Activated gamma-delta T cell (primary cell): ENCODE results near the gene CALN1.
"Not testable (repeated sequence)": the region's sequence is repeated elsewhere in the genome, so short reads cannot be mapped to it uniquely, and the experiment has no call there.

Experiments used
- DNase-seq: peaks from one replicate; lab custom pipeline; 2025; lab: John Stamatoyannopoulos, UW

Gene CALN1

DNA sequence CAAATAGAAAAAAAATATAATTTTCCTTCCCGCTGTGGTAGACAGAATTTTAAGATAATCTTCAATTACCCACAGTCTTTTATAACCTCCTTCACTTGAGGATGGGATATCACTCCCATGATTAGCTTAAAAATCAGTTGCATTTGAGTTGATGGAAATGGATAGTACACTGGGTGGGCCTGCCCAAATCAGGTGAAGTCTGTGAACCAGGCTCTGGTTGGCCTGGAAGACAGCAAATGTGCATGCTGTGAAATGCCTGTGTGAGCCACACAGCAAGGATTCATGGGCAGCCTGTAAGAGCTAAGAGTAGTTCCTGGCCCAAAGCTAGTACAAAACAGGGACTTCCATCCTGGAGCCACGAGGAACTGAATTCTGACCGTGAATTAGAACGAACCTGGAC is 548.0 kb downstream of the CALN1 start:
- no peak for DNase-seq

DNA sequence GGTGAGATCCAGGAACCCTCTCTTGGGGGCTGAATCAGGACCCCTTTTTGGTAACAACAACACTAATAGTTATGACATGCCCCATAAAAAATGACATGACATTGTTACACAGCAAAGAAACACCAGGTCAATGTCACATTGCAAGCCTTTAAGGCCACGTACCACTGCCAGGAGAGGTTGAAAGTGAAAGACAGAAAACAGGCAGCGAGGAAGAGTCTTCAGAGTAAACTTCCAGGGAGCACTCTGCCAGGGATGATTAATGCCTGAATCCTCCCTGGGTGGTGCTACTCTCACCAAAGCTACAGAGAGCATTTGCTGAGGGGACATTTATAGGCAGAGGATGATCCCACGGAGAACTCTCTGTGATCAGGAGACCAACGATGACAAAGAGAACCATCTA is 551.6 kb downstream of the CALN1 start:
- no peak for DNase-seq

DNA sequence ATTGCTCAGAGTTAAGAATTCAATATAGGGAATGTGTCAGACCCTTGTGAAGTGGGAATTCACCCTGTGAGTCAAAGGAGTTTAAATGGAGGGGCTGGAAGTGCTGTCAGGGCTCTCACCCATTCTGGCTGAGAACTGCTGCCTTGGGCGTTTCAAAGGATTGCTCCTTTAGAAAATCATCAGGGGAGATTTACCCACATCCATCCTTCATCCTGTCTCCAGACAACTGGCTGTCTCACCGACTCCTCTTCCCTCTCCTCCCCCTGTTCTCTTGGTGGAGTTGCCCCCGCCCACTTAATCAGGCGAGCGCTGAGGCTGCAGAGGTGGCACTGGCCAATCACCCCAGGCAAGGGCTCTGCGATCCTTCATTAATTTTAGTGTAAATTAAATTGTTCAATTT is 554.8 kb downstream of the CALN1 start:
- no peak for DNase-seq

DNA sequence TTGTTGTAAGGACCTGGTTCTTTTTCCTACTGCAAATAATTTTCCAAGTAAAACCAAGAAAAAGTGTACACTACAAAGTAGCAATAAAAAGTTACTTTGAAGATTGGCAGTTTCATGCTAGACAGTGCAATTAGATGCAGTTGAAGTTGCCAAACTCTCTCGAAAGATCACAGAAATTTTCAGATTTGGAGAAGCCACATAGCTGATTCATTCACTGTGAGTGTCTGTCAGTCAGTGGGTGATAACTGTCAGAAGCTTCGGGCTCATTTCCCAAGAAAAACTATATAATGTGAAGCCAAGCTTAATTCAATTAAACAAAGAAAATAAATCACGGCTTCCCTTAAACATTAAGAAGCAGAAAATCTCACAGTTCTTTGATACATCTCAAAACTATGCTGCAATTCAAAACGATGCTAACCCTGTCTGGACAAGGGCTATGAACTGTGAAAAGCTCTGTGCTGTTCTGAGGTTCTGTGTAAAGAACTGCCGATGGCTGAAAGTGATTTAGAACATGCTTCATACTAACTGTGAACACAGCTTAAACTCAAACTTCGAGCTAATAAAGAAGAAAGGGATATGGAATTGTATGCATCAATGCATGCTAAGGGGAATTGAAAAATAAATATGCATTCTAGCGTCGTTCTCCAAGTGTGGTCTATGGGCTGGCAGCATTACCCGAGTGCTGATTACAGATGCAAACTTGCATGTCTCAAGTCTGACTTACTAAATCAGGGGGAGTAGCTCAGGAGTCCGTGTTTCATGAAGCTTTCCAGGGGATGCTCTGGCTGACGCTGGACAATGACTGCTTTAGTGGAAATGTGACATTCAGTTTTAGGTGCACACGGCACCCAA is 557.4 kb downstream of the CALN1 start:
- no peak for DNase-seq

DNA sequence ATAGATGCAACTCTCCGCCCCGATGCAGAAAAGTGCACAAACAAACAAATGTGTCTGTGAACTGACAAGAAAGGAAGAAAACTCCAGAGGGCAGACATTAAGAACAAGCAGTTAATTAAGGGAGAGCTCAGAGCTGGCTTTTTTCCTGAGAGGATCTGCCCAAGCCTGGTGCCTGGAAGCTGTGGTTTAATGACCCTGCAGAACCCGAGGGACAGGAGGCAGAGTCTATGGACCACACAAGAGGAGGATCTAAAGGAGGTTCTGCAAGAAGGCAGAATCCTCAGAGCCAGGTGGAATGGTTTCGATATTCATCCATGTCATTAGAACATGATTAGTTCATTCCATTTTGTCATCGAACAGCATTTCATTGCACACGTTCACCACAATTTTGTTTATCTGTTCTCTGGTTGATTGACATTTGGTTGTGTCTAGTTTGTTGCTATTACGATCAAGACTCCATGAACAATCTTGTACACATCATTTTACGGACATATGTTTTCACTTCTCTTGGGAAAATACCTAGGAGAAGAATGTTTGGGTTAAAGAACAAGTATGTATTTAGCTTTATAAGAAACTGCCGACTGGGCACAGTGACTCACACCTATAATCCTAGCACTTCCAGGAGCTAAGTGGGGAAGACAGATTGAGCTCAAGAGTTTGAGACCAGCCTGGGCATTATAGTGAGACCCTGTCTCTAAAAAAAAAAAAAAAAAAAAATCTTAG is 560.2 kb downstream of the CALN1 start:
- no peak for DNase-seq

DNA sequence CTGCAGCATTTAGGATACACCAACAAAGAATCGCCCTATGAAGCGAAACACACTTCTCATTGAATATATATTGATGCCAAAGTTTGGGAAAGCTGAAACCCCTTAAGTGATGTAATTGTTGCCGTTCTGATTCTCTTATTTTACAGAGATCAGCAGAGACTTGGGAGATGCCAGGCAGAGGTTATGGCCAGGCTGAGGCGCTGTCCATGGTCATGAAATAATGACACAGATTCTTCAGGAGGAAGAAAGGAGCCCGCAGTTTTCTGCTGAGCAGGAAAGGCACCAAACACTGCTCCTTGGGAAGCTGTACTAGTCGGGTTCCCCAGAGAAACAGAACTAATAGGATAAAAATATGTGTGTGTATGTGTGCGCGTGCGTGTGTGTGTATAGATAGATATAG is 566.0 kb downstream of the CALN1 start:
- DNase-seq = no peak

DNA sequence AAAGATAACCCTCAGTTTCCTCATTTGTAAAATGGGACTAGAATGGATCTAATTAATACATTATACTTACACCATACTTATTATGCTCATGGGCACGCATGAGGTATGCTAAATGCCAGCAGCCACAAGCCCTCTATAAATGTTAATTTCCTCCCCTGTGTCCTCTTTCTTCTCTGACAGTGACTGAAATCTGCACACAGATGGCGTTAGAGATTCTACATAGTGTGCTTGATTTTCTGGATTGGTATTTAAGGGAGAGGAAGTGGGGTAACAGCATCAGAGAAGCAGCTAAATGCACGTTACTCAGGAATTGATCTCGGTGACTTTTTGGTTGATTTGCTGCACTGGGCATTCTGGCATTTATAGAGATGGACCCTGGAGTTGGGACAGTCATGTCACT is 568.5 kb downstream of the CALN1 start:
- DNase-seq = no peak

DNA sequence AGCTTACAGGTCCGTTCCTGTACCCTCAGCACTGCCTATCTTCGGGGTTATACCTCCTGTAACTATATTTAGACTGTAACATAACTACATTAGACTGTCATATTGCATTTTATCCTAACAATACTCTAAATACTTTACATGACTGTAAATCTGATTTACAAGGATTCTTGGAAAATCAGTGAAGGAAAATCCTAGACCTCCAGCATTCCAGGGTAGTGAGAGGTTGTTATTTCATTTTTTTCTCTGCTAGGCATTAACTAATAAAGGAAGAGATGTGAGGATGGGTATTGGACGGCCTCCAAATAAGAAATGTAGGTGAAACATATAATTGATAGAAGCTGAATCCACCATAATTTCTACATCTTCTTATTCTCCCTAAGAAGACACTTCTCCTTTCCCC is 569.4 kb downstream of the CALN1 start:
- no peak for DNase-seq

DNA sequence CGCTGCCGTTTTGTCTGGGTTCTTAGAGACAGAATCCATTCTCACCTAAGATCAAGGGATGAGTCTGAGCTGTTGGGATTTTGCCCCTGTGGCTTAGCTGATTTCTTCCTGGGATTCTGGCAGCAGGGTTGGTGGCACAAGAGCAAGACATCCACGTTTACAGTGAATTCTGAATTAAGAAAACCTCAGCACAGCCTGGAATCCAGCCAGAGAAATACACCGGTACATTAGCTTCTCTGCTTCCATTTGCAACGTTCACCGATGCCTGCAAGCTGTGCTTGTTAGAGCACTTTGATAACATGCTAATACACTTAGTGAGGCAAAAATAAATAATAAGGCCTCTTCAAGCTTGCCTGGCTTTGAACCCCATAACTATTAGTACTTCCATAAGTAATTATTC is 569.8 kb downstream of the CALN1 start:
- no peak for DNase-seq

DNA sequence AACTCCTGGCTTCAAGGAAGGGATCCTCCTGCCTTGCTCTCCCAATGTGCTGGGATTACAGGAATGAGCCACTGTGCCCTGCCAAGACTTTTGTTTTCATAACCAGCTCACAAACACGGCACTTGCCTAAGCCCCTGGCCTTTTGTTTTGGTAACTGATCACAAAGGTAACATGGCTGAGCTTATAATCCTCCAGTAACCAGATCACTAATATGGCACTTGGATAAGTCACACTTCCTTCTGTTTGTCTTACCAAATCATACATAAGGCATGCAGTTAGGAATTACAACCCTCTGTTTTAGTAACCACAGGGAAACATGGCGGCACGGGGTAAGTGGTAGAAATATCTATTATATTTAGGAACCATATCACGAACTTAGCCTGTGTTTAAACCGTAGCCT is 577.1 kb downstream of the CALN1 start:
- no peak for DNase-seq

DNA sequence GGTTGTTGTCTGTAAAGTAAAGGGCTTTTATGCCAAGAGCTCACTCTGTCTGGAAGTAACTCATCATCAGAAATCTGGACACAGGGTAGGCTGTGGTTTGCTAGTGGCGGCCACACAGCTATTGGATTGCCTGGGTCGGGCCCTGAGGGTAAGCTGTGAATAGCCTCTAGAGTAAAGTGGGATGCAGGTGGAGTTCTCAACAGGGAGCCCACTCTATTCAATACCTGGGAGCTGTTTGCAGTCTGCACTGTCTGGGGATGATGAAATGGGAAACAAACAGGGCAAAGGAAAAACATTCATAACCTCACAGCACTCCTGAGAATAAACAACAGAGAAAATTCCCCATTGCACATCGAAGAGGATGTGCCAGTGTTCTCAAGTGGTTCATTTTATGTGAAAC is 582.6 kb downstream of the CALN1 start:
- no peak for DNase-seq

DNA sequence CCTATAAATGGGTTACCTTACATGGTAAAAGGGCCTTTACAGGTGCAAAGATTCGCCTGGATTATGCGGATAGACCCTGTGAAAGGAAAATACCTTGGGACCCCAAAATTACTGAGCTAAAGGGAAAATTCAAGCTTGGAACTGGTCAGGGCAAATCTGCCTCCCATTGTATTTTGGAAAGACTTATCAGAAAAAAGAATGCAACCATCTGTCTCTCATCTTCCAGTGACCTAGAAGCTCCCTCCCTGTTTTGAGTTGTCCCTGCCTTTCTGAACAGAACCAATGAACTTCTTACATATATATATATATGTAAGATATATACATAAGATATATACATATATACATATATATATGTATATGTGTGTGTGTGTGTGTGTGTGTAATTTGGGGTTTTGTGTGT is 583.8 kb downstream of the CALN1 start:
- DNase-seq = no peak

DNA sequence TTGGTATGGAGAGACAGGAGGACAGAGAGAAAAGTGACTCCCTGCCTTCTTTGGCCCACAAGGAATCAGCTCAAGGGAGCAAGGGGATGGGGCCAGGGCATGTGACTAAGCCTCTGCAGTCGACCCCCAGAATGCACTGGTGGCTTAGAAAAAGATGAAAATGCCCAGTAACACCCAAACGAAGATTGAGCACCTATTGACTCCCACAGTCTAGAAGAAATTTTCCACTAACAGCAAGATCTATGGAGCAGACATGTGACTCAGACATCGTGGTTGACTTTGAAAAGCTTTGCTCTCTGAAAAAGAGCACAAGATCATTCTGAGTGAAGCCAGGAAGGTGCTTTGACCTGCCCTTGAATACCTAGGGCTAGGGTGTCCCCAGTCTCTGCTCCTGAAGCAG is 586.0 kb downstream of the CALN1 start:
- DNase-seq = no peak

DNA sequence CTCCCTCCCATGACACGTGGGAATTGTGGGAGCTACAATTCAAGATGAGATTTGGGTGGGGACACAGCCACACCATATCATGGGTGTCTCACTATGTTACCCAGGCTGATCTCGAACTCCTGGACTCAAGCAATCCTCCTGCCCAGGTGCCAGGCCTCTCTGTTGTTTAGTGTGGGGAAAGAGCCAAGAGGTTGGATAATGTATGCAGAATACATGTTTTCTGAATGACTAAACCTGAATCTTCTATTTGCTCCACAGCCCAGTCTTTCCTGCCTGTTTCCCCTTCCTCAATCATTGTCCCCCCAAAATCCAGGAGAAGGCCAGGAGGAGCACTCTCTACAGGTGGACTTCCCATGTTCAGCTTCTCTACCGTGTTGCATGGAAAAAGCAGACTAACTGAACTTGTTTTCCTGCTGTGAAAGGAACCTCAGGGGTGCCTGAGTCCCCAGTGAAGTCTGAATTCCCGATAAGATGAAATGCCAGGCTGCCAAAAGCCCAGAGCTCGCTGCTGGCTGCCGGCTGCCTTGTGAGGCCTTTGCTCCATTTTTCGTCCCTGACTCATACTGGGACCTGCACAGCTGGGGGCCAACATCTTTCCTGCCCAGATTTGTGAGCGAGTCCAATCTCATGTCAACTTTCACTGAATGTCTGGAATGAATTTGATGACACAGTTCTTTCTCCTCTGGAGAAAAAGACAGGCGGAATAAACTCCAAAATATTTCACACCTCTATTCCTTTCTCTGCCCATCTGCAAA is 588.0 kb downstream of the CALN1 start:
- no peak for DNase-seq

DNA sequence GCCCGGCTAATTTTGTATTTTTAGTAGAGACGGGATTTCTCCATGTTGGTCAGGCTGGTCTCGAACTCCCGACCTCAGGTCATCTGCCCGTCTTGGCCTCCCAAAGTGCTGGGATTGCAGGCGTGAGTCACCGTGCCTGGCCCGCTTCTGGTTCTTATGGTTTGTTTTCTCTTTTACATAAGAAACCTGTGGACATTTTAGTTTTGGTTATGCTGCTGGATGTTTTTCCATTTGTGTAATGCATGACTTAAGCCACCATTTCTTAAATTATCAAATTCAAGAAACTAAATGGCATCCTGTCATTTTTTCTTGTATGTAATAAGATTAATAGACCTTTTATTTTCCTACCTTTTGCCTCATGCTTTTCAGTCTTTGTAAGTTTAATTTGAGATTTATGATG is 589.7 kb downstream of the CALN1 start:
- not testable (repeated sequence) for DNase-seq

DNA sequence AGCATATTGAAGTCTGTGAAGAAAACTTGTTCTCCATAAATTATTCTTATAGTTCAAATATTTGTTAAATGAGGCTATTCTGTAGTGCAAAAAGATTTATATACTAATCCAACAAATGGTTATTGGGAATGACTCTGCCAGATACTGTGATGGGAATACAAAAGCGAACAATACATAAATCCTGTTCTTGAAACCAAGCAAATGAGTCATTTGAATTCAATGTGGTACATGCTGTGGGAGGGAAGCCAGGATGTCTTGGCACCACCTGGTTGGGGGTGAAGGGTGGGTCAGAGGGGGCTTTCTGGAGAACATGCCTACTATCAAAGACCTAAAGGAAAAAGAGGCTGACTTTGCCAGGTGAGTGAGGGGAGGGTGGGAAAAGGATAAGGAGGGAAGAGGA is 594.2 kb downstream of the CALN1 start:
- no peak for DNase-seq

DNA sequence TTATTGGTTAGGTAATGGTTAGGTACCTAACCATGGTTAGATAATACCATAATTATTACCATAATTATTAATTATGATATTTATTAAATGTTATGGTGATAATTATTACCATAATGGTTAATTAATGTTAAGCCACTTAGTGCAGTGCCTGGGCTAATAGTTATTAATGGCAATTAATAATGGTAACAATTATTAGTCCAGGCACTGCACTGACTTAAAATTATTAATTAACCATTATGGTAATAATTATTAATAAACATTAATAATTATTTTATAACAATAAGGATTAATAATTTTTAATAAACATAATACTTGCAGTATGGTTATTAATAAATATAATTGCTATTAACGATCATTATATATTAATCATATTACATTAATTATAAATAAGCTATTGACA is 604.0 kb downstream of the CALN1 start:
- no peak for DNase-seq

DNA sequence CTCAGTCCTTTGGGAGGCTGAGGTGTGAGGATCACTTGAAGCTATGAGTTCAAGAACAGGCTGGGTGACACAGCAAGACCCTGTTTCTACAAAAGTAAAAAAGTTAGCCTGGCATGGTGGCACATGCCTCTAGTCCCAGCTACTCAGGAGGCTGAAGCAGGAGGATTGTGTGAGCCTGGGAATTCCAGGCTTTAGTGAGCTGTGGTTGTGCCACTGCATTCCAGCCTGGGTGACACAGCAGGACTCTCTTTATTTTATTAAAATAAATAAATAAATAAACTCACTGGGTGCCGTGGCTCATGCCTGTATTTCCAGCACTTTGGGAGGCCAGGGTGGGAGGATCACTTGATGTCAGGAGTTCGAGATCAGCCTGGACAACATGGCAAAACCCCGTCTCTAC is 607.9 kb downstream of the CALN1 start:
- no peak for DNase-seq

DNA sequence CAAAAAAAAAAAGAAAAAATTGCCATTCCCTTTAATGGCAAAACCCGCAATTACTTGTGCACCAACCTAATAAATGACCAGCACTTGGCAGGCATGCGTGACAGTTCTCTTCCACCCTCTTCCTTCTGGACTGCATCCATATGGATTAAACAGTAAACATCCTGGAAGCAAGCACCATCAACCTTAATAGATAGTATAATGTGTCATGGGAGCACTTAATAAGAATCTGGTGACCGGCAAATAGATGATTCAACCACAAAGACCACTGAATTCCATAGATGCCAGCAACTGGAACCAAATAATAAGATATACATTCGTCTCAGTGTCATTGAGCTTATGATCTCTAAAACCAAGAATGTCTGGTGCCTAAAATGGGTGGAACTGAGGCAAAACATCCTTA is 610.2 kb downstream of the CALN1 start:
- DNase-seq = no peak

DNA sequence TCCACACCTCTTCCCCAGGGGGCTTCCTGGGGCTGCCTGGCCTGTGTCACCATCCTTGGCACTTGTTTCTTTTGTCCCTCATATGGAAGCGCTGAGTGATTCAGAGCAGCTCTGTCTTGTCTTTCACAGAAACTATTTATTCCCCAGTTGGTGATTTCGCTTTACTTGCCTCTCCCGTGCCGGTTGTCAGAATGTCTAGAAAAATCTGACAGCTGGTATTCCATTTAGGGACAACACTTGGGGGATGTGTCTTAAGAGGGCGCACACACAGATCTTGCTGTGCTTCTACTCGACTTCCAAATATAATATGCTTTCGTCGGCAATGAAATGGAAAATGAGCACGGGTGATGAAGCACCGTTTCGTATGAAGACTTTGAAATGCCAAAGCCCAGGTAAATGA is 611.8 kb downstream of the CALN1 start:
- no peak for DNase-seq

DNA sequence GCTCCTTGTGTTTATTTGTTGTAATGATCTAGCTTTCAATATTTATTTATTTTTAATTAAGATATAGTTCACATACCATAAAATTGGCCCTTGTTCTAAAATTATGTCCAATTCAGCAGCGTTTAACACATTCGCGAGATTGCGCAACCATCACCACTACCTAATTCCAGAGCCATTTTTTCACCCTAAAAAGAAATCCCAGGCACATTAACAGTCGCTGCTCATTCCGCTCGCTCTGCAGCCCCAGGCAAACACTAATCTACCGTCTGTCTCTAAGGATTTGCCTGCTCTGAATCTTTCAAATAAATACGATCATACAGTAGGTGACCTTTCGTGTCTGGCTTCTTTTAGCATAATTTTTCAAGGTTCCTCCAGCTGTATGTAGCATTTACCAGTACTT is 616.7 kb downstream of the CALN1 start:
- no peak for DNase-seq

DNA sequence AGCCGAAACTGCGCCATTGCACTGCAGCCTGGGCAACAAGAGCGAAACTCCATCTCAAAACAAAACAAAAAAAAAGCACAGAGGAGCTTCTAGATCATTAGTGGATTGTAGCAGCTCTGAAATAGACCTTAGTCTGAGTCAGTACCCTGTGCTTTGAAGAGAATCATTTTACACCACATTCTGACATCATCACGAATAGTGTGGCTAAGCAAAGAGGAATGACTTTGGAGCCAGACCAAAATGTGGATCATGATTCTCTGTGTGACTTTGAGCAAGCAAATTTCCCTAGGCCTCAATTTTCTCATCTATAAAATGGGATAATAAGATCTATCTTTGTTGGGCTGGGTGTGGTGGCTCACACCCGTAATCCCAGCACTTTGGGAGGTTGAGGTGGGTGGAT is 618.9 kb downstream of the CALN1 start:
- no peak for DNase-seq

DNA sequence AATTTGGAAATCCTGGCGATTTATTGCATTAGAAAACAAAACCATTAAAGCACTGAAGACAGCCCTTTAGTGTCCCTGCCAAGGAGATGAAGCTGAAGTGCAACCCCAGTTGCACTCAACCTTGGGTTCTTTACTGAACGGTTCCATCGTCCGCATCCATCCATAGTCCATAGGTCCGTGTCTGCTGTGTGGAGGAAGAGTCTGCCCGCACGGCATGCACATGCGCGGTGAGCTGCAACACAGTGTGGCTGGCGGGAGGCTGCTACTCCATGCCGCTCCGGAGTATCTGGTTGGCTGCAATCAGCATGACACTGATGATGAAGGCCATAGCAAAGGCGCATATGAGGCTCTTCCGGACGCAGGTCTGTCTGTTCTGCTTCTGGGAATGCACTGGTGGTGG is 624.6 kb downstream of the CALN1 start:
- DNase-seq = no peak
